Naive thymus-derived CD8-positive, alpha-beta T cell (primary cell): ENCODE data around the gene OTULINL. TPM values are rescaled to one million over a fixed set of nuclear protein-coding genes. Genes with fewer than 3 reads are reported as not detected.
A peak's percentile ranks its signal among the peaks of the same experiment; 100 is the strongest.

Experiments used
- ATAC-seq, 2 donors: fragments of 150-1000 bp; cut with Tn5 transposase in 1 of 2; sonication (Bioruptor Pico), chemical (Tn5 transposase) in 1 of 2; 1 replicate in 1 of 2; 2 replicates in 1 of 2; pipeline ENCODE4 v1.10.0; 2021; ENCODE audit warnings: mild to moderate bottlenecking in 2 of 2, moderate library complexity in 2 of 2
- POLR2A ChIA-PET: fragments of 350-600 bp; sonication (Branson Sonifier 250); formaldehyde crosslinking; loops from one replicate; lab custom pipeline; 2021; ENCODE audit warnings: antibody characterized with exemption; lab: Charles Lee
- DNase-seq, 10 donors: peaks; one replicate each; pipeline versions ENCODE4 v3.0.0 to v3.0.0-alpha.2; 2020 to 2022
- H3K27ac Mint-ChIP-seq, 10 donors: one replicate each; pipeline ENCODE4 v1.8.0; 2020 to 2022; ENCODE audit warnings: mild to moderate bottlenecking in 10 of 10, mixed read lengths in 10 of 10, moderate library complexity in 4 of 10, inconsistent platforms in 1 of 10
- H3K27me3 Mint-ChIP-seq, 5 donors: one replicate each; pipeline ENCODE4 v1.8.0; 2021 to 2022; ENCODE audit warnings: mixed read lengths in 5 of 5
- H3K36me3 Mint-ChIP-seq, 3 donors: one replicate each; pipeline ENCODE4 v1.8.0; 2020 to 2022; ENCODE audit warnings: mixed read lengths in 3 of 3, mild to moderate bottlenecking in 2 of 3, inconsistent platforms in 1 of 3
- H3K4me1 Mint-ChIP-seq, 4 donors: one replicate each; pipeline ENCODE4 v1.8.0; 2021 to 2022; ENCODE audit warnings: mixed read lengths in 4 of 4
- H3K4me3 Mint-ChIP-seq, 10 donors: one replicate each; pipeline ENCODE4 v1.8.0; 2020 to 2022; ENCODE audit warnings: mild to moderate bottlenecking in 10 of 10, mixed read lengths in 10 of 10, moderate library complexity in 6 of 10, inconsistent platforms in 1 of 10
- H3K9me3 Mint-ChIP-seq, 9 donors: one replicate each; pipeline ENCODE4 v1.8.0; 2020 to 2022; ENCODE audit warnings: mixed read lengths in 9 of 9, mild to moderate bottlenecking in 3 of 9, inconsistent platforms in 1 of 9, moderate library complexity in 1 of 9
- polyA plus RNA-seq, 3 donors: library from polyadenylated mRNA; unstranded; fragments of 300-500 nt; fragmentation: Illumina TruSeq; gene quantifications; one replicate each; pipeline ENCODE4 v1.2.3, GENCODE V29; 2021
- total RNA-seq, 8 experiments: library from RNA in 2 of 8; stranded (reverse) in 2 of 8; gene quantifications; one replicate each; pipeline ENCODE4 v1.2.3 and lab custom pipeline; 2021 to 2026

OTULINL gene
- total and polyA plus RNA-seq, 5 experiments from 2014 or later: 32.9 to 49.7 (median 38.3) TPM

DNA sequence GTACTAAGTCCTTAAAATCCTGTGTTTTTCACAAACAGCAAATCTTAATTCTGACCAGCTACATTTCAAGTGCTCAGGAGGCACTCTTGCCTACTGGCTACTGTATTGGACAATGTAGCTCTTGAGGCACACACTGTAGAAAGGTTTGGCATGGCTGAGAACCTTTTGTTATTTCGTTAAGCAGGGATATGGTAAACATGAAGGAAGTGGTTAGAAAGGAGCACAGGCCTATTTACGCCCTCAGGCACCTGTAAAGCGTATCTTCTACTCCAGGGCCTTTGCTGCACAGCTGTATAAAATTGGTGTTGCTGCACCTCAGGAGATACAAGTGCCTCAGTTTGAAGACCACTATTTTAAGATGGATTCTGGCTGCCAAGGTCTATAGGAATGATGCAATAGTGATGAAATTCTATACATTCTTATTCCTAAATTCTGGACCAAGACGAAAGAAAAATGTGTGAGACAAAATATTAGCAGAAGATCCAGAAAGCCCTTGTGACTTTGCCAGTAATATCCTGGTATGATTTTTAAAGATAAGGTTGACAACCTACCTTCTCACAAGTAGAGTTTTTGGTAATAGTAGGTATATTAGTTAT, 73.7 kb downstream of the OTULINL start:
- DNase-seq (no peak), ATAC-seq (no peak)
- Mint-ChIP-seq H3K27ac (no peak overlapping the region), H3K36me3 (no peaks in the 10 kb centered on the region), H3K4me3 (no peak overlapping the region), H3K9me3 (no peaks in the 10 kb centered on the region), H3K4me1 (peaks cover 5 to 9% (median 6%) of the 10 kb centered on the region in 4 donors), H3K27me3 (peaks cover 0 to 4% (median 0%) of the 10 kb centered on the region in 5 donors)
- POLR2A ChIA-PET: interaction anchor here (0.6 to 1.0 kb wide), 2 partner anchors 12 to 1967 kb away, joined by 3 read pairs; no protein-coding TSS in a partner anchor

DNA sequence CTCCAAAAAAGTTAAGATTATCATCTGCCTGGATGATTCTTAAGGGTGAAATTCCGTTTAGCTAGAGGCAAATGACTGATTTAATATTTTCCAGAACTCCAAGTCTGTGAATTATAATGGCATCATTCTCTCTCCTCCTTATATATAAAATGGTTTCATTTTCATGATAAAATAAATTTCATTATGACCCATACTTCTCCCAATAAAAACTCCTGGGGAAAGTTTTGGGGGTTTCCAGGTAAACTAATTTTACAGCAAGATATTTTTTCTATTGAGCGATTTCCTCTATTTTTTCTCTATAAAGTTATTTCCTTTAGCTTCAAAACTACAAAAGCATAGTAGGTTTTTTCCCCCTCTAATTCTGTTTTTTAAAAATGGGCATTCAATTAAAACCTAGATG, 75.3 kb downstream of the OTULINL start:
- Mint-ChIP-seq H3K4me3 (no peak overlapping the region), H3K27ac (no peak overlapping the region), H3K4me1 (peaks cover 9 to 19% (median 15%) of the 10 kb centered on the region in 4 donors), H3K9me3 (no peaks in the 10 kb centered on the region), H3K36me3 (no peaks in the 10 kb centered on the region), H3K27me3 (no peaks in the 10 kb centered on the region)
- DNase-seq (no peak), ATAC-seq (no peak)
- POLR2A ChIA-PET: no interaction called here

DNA sequence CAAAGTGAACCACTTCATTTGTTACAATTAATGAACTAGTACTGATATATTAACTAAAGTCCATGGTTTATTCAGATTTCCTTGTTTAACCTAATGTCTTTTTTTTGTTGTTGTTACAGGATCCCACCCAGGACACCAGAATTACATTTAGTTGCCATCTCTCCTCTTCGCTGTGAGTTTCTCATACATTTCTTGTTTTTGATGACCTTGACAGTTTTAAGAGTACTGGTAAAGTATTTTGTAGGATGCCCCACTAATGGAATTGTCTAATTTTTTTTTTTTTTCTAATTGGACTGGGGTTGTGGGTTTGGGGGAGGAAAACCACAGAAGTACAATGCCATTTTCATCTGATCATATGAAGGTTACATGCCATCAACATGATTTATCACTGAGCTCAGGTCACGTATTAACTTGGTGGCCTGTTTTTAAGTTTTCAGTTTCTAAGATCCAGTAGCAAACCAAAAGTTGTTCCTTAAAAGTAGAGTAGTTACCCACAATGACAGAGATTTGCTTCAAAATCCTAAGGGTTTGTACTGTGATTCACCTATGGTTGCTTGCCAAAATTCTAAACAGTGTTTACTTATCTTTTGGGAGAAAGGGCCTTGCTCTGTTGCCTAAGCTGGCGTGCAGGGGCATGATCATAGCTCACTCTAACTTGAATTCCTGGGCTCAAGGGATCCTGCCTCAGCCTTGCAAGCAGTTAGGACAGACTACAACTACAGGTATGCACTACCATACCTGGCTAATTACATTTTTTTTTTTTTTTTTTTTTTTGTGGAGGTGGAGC, 78.4 kb downstream of the OTULINL start:
- H3K4me1 Mint-ChIP-seq: peaks cover 20 to 39% (median 33%) of the 10 kb centered on the region in 4 donors
- no peaks in the 10 kb centered on the region for H3K36me3 Mint-ChIP-seq
- ATAC-seq: no peak

DNA sequence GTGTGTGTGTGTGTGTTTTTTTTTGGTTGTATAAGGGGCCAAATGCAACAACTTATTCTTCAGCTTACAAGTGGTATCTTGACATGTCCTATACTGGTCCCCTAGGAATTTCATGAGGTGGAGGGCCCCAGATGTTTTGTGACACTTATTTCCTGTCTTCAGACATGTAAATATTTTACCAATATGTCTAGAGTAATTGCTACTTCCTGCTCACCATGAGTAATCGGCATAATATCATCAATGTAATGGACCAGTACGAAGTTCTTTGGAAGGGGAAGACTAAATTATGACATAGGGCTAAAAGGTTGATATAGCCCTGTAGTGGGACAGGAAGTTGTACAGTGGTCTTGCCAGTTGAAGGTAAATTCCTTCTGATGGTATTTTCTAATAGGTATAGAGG, 79.2 kb downstream of the OTULINL start:
- Mint-ChIP-seq H3K27ac (peak overlapping the region in 4 of 10 donors; percentile 2 to 8 (median 5)), H3K4me1 (peaks cover 21 to 41% (median 35%) of the 10 kb centered on the region in 4 donors), H3K36me3 (no peaks in the 10 kb centered on the region), H3K27me3 (no peaks in the 10 kb centered on the region), H3K4me3 (no peak overlapping the region), H3K9me3 (no peaks in the 10 kb centered on the region)
- POLR2A ChIA-PET: interaction anchor here (0.9 kb wide), 1 partner anchor 12 kb away, joined by 4 read pairs; no protein-coding TSS in a partner anchor
- ATAC-seq (no peak), DNase-seq (no peak)

More for the DNA sequence above, 78.4 kb downstream of the OTULINL start:
- Mint-ChIP-seq H3K27me3 (no peaks in the 10 kb centered on the region), H3K9me3 (no peaks in the 10 kb centered on the region), H3K4me3 (no peak overlapping the region), H3K27ac (peak overlapping the region in 1 of 10 donors; percentile 2)
- no peak for DNase-seq
- POLR2A ChIA-PET: no interaction called here

Other genes with a start within 250 kb of the OTULINL start
- gene OTULIN, start 82.9 kb downstream of the OTULINL start, total RNA-seq: 10 to 100 TPM; 68.1 to 77.0 TPM
- gene OTULIN, start 82.9 kb downstream of the OTULINL start, polyA plus RNA-seq: 10 to 100 TPM; 15.7 to 22.7 (median 17.2) TPM